Mucosa of descending colon (tissue), 3 donors: ENCODE data around the gene SCD. TPM values are rescaled to one million over a fixed set of nuclear protein-coding genes. Genes with fewer than 3 reads are reported as not detected.
"Not testable (repeated sequence)": the region's sequence is repeated elsewhere in the genome, so short reads cannot be mapped to it uniquely, and the experiment has no call there.

Source experiments
- ATAC-seq: fragments of 200-7000 bp; cut with Tn5 transposase; one replicate; pipeline ENCODE4 v1.9.1; 2020; ENCODE audit warnings: mild to moderate bottlenecking, moderate library complexity
- DNase-seq, 3 donors: peaks; one replicate each; pipeline ENCODE4 v3.0.0-alpha.2; 2020
- H3K36me3 ChIP-seq: fragments of 200-600 bp; one replicate; pipeline ENCODE4 v1.8.0; 2021; ENCODE audit warnings: low read depth, mild to moderate bottlenecking
- H3K4me1 ChIP-seq: fragments of 200-600 bp; one replicate; pipeline ENCODE4 v1.8.0; 2021; ENCODE audit warnings: low read depth, mild to moderate bottlenecking
- H3K4me3 ChIP-seq: fragments of 200-600 bp; one replicate; pipeline ENCODE4 v1.8.0; 2021; ENCODE audit warnings: mild to moderate bottlenecking
- H3K9me3 ChIP-seq: fragments of 200-600 bp; one replicate; pipeline ENCODE4 v1.8.0; 2021; ENCODE audit warnings: mild to moderate bottlenecking
- CTCF ChIP-seq: fragments of 200-600 bp; IDR thresholded peaks from one replicate; pipeline ENCODE4 v1.8.0; 2022; ENCODE audit warnings: antibody characterized with exemption, mild to moderate bottlenecking
- intact Hi-C, 2 donors: fragments of 100-400 bp; cut with DNase I in 1 of 2; cut with micrococcal nuclease in 1 of 2; formaldehyde crosslinking; loops; one replicate each; pipeline versions ENCODE4 v1.11.0 to v1.11.1; 2022; cut with DNase I, micrococcal nuclease
- total RNA-seq, 3 donors: library from RNA; stranded (reverse); fragmentation: NEBNext Ultra II Directional in 2 of 3; extraction: Animal tissue kit (Norgen Biotek cat#: 25700) in 2 of 3; gene quantifications; one replicate each; pipeline versions ENCODE4 v1.2.1 to v1.2.4, GENCODE V29; 2021 to 2023
- donor health status: DM: no; HTN: no; CAD: no; lungs with moderate emphysema.
- donor health status: DM: no; HTN: no; CAD: no.
- donor health status: DM: no; HTN: yes; CAD: no.

SCD gene
- total RNA-seq, 3 donors from 2014 or later = 40.7 to 108 (median 83.5) TPM

DNA sequence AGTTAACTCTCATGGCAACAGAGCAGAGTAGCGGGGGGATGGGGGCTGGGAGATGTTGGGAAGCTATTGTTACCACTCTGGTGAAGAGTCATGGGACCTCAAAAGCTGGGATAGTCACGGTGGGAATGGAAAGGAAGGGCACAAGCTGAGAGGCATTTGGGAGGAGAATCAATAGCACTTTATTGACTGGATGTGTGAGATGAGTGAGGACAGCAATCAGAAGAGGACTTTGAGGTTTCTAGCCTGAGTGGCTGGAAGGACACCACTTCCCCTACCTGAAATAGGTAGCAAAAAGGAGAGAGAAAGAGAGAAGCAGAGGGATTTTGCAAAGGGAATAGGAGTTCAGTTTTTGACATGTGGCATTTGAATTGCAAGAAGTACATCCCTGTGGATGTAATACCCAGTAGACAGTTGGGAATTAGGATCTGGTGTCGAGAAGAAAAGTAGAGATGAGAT, 27.2 kb downstream of the SCD start:
- Histone ChIP-seq H3K4me1 (peaks cover 58% of the 10 kb centered on the region), H3K4me3 (peak overlapping the region; percentile 33), H3K9me3 (no peaks in the 10 kb centered on the region), H3K36me3 (no peaks in the 10 kb centered on the region)
- no peak for TF ChIP-seq CTCF
- intact Hi-C loops = no loop called here
- no peak for DNase-seq
- no peak for ATAC-seq

DNA sequence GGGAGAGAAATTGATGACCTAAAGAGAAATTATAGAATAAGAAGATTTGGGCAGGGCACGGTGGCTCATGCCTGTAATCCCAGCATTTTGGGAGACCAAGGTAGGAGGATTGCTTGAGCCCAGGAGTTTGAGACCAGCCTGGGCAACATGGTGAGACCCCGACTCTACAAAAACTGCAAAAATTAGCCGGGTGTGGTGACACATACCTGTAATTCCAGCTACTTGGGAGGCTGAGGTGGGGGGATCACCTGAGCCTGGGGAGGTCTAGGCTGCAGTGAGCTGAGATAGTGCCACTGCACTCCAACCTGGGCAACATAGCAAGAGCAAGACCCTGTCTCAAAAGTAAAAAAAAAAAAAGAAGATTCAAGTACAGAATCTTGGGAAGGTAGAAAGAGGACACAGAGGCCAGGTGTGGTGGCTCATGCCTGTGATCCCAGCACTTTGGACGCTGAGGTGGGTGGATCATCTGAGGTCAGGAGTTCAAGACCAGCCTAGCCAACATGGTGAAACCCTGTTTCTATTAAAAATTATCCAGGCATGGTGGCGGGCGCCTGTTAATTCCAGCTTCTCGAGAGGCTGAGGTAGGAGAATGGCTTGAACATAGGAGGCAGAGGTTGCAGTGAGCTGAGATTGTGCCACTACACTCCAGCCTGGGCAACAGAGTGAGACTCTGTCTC, 27.8 kb downstream of the SCD start:
- peak in 2 of 3 donors; percentile 42 to 45 for DNase-seq
- H3K4me3 ChIP-seq = peak overlapping the region; percentile 33
- ATAC-seq, H3K36me3 ChIP-seq, intact Hi-C loops, H3K9me3 ChIP-seq: not testable (repeated sequence)
- H3K4me1 ChIP-seq = peaks cover 53% of the 10 kb centered on the region

GRCh38 chr10:100376656-100377055, 29.6 kb downstream of the SCD start:
- ATAC-seq, H3K4me3 ChIP-seq, H3K36me3 ChIP-seq, intact Hi-C loops, H3K9me3 ChIP-seq: not testable (repeated sequence)
- H3K4me1 ChIP-seq = peaks cover 40% of the 10 kb centered on the region
- peak in 2 of 3 donors; percentile 52 to 56 for DNase-seq

DNA sequence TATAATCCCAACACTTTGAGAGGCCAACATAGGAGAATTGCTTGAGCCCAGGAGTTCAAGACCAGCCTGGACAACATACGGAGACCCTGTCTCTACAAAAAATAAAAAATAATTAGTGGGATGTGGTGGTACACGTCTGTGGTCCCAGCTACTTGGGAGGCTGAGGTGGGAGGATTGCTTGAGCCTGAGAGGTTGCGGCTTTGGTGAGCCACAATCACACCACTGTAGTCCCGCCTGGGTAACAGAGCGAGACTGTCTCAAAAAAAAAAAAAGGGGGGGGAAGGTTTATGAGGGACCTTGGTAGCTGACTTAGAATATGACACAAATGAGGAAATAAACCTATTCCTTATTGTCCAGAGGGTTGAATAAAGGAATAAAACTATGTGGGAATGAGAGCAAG, 30.8 kb downstream of the SCD start:
- Histone ChIP-seq H3K9me3 (no peaks in the 10 kb centered on the region), H3K4me1 (peaks cover 30% of the 10 kb centered on the region), H3K4me3 (no peak overlapping the region), H3K36me3 (no peaks in the 10 kb centered on the region)
- no peak for TF ChIP-seq CTCF
- DNase-seq (no peak), ATAC-seq (peak; percentile 8)
- intact Hi-C loops = no loop called here

GRCh38 chr10:100380400-100380799, 33.4 kb downstream of the SCD start:
- Histone ChIP-seq H3K36me3 (no peaks in the 10 kb centered on the region), H3K4me3 (no peak overlapping the region), H3K4me1 (peaks cover 21% of the 10 kb centered on the region), H3K9me3 (no peaks in the 10 kb centered on the region)
- ATAC-seq (no peak), DNase-seq (no peak)
- intact Hi-C loops = no loop called here
- no peak for TF ChIP-seq CTCF

- no peak for TF ChIP-seq CTCF
- peaks cover 20% of the 10 kb centered on the region for H3K4me1 ChIP-seq
- H3K9me3 ChIP-seq = no peaks in the 10 kb centered on the region
- intact Hi-C loops = no loop called here
- H3K36me3 ChIP-seq = no peaks in the 10 kb centered on the region
- ATAC-seq (no peak), DNase-seq (no peak)
- H3K4me3 ChIP-seq = no peak overlapping the region
Observed at GRCh38 chr10:100382553-100382952, 35.5 kb downstream of the SCD start.

DNA sequence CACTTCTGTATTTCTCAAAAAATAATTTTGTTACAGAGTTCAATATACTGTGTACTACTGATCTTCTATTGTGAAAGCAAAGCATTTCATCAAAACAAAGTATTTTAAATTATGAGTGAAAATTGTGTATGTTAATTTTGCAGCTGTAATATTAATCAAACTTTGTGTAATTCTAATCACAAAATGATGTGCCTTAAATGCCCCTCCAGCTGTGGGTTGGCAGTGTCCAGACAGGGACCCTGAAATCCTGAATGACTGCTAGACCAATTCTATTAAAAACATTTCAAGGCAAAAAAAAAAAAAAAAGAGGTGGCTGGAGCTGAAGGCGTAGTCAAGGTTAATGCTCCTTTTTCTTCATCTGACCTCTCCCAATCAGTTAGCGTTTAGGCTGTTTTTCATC, 36.2 kb downstream of the SCD start:
- ATAC-seq = no peak
- intact Hi-C loops = no loop called here
- Histone ChIP-seq H3K4me1 (peaks cover 13% of the 10 kb centered on the region), H3K4me3 (no peak overlapping the region), H3K9me3 (no peaks in the 10 kb centered on the region), H3K36me3 (no peaks in the 10 kb centered on the region)
- TF ChIP-seq CTCF = no peak
- DNase-seq = no peak
